WTC11 (cell line): ENCODE results near the gene IFNAR2. TPM values are rescaled to one million over a fixed set of nuclear protein-coding genes. Genes with fewer than 3 reads are reported as not detected.
A peak's percentile ranks its signal among the peaks of the same experiment; 100 is the strongest.

ENCODE experiments used
- ATAC-seq: fragments of 200-7000 bp; cut with Tn5 transposase; 2 replicates; pipeline ENCODE4 v1.10.0; 2021; ENCODE audit warnings: mild to moderate bottlenecking, moderate library complexity
- CTCF ChIA-PET: fragments of 300-600 bp; sonication (Branson Sonifier 250); formaldehyde crosslinking; loops from one replicate; lab custom pipeline; 2021; ENCODE audit warnings: antibody characterized with exemption; lab: Charles Lee
- POLR2A ChIA-PET: fragments of 350-600 bp; sonication (Branson Sonifier 250); formaldehyde crosslinking; loops from one replicate; lab custom pipeline; 2021; ENCODE audit warnings: antibody characterized with exemption; lab: Charles Lee
- DNase-seq: peaks from one replicate; pipeline ENCODE4 v3.0.0; 2021; ENCODE audit warnings: low spot score
- H3K27ac Mint-ChIP-seq: 2 replicates; pipeline ENCODE4 v1.8.0; 2021; ENCODE audit warnings: mixed read lengths
- H3K27me3 Mint-ChIP-seq: 2 replicates; pipeline ENCODE4 v1.8.0; 2021; ENCODE audit warnings: low read depth, mild to moderate bottlenecking, moderate library complexity, mixed read lengths
- H3K36me3 Mint-ChIP-seq: 2 replicates; pipeline ENCODE4 v1.8.0; 2021; ENCODE audit warnings: mixed read lengths
- H3K4me1 Mint-ChIP-seq: 2 replicates; pipeline ENCODE4 v1.8.0; 2022; ENCODE audit warnings: mixed read lengths
- H3K4me3 Mint-ChIP-seq: 2 replicates; pipeline ENCODE4 v1.8.0; 2021; ENCODE audit warnings: mild to moderate bottlenecking, moderate library complexity, mixed read lengths
- H3K9me3 Mint-ChIP-seq: 2 replicates; pipeline ENCODE4 v1.8.0; 2021; ENCODE audit warnings: mixed read lengths
- EMX1 ChIP-seq: fragments of 250-450 bp; sonication (Bioruptor Pico); IDR thresholded peaks from 2 replicates; pipeline ENCODE4 v1.8.0; 2021; ENCODE audit warnings: mild to moderate bottlenecking
- ETV6 ChIP-seq: sonication (generic); formaldehyde crosslinking; IDR thresholded peaks from 2 replicates; pipeline ENCODE4 v1.8.1; 2022; ENCODE audit warnings: mild to moderate bottlenecking, missing genetic modification reagents
- FOXJ3 ChIP-seq: sonication (generic); formaldehyde crosslinking; IDR thresholded peaks from 2 replicates; pipeline ENCODE4 v1.9.0; 2021; ENCODE audit warnings: missing genetic modification reagents, mild to moderate bottlenecking, borderline replicate concordance
- GABPB1 ChIP-seq: sonication (generic); formaldehyde crosslinking; IDR thresholded peaks from 2 replicates; pipeline ENCODE4 v1.8.1; 2023; ENCODE audit warnings: mild to moderate bottlenecking, missing genetic modification reagents
- HMGA2 ChIP-seq: fragments of 250-450 bp; sonication (Bioruptor Pico); IDR thresholded peaks from 2 replicates; pipeline ENCODE4 v1.4.0; 2021; ENCODE audit warnings: mild to moderate bottlenecking, moderate library complexity
- IRF2 ChIP-seq: sonication (generic); formaldehyde crosslinking; IDR thresholded peaks from 2 replicates; pipeline ENCODE4 v1.8.0; 2022; ENCODE audit warnings: low read depth, missing genetic modification reagents, borderline replicate concordance
- NR3C1 ChIP-seq: sonication (generic); formaldehyde crosslinking; conservative IDR thresholded peaks from 2 replicates; pipeline ENCODE4 v1.8.1; 2023; ENCODE audit warnings: low read depth, mild to moderate bottlenecking, missing genetic modification reagents
- ZNF232 ChIP-seq: sonication (generic); formaldehyde crosslinking; IDR thresholded peaks from 2 replicates; pipeline ENCODE4 v1.8.0; 2022; ENCODE audit warnings: mild to moderate bottlenecking, missing genetic modification reagents
- ZNF423 ChIP-seq: fragments of 250-450 bp; sonication (Bioruptor Pico); IDR thresholded peaks from 2 replicates; pipeline ENCODE4 v2.1.2; 2022; ENCODE audit warnings: mild to moderate bottlenecking, moderate library complexity
- total RNA-seq: library from RNA; stranded (reverse); gene quantifications from 3 replicates; pipeline ENCODE4 v1.2.3, GENCODE V29; 2021
- TF ChIP-seq, protein P1 (sequence below): fragments of 250-450 bp; sonication (Bioruptor Pico); IDR thresholded peaks from 2 replicates; pipeline ENCODE4 v1.9.0; 2021; ENCODE audit warnings: mild to moderate bottlenecking
- TF ChIP-seq, protein P2 (sequence below): fragments of 250-450 bp; sonication (Bioruptor Pico); IDR thresholded peaks from 2 replicates; pipeline ENCODE4 v1.8.0; 2021; ENCODE audit warnings: mild to moderate bottlenecking
- TF ChIP-seq, protein P3 (sequence below): sonication (generic); formaldehyde crosslinking; IDR thresholded peaks from 2 replicates; pipeline ENCODE4 v1.8.1; 2022; ENCODE audit warnings: low read depth, mild to moderate bottlenecking, moderate library complexity, missing genetic modification reagents, borderline replicate concordance
- TF ChIP-seq, protein P4 (sequence below): sonication (generic); formaldehyde crosslinking; conservative IDR thresholded peaks from 2 replicates; pipeline ENCODE4 v1.8.1; 2023; ENCODE audit warnings: mild to moderate bottlenecking, low read depth, missing genetic modification reagents, moderate library complexity
- TF ChIP-seq, protein P5 (sequence below): sonication (generic); formaldehyde crosslinking; conservative IDR thresholded peaks from 2 replicates; pipeline ENCODE4 v1.8.1; 2022; ENCODE audit warnings: mild to moderate bottlenecking, missing genetic modification reagents
- TF ChIP-seq, protein P6 (sequence below): sonication (generic); formaldehyde crosslinking; IDR thresholded peaks from 2 replicates; pipeline ENCODE4 v1.8.1; 2023; ENCODE audit warnings: mild to moderate bottlenecking, missing genetic modification reagents, borderline replicate concordance
- TF ChIP-seq, protein P7 (sequence below): sonication (generic); formaldehyde crosslinking; IDR thresholded peaks from 2 replicates; pipeline ENCODE4 v1.8.0; 2023; ENCODE audit warnings: mild to moderate bottlenecking, missing genetic modification reagents
- TF ChIP-seq, protein P8 (sequence below): sonication (generic); formaldehyde crosslinking; IDR thresholded peaks from 2 replicates; pipeline ENCODE4 v1.8.1; 2023; ENCODE audit warnings: mild to moderate bottlenecking, missing genetic modification reagents, moderate library complexity
- TF ChIP-seq, protein P9 (sequence below): fragments of 250-450 bp; sonication (Bioruptor Pico); IDR thresholded peaks from 2 replicates; pipeline ENCODE4 v1.9.0; 2021; ENCODE audit warnings: mild to moderate bottlenecking, borderline replicate concordance

Gene IFNAR2
- total RNA-seq, 1 experiment from 2014 or later, result 13.3 TPM

DNA sequence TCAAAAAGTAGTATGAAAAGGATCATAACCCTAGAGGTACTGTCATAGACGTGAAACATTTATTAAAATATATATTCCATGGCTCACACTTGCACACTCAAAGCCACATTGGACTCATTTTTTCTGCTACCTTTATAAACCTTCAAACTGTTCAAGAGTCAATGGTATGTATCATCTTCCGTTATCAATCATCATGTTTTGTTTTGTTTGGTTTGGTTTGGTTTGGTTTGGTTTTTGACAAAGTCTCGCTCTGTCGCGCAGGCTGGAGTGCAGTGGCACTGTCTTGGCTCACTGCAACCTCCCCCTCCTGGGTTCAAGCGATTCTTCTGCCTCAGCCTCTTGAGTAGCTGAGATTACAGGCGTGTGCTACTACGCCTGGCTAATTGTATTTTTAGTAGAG is 1.8 kb downstream of the IFNAR2 start:
- ATAC-seq, result no peak
- Mint-ChIP-seq H3K4me3 (peak overlapping the region; percentile 81), H3K36me3 (peaks cover 12% of the 10 kb centered on the region), H3K9me3 (peaks cover 4% of the 10 kb centered on the region), H3K4me1 (peaks cover 40% of the 10 kb centered on the region), H3K27me3 (peaks cover 12% of the 10 kb centered on the region), H3K27ac (no peak overlapping the region)
- CTCF ChIA-PET, result interaction anchor here (1.9 to 3.1 kb wide), 3 partner anchors 32 to 130 kb away, joined by 7 to 14 read pairs (median 7); no protein-coding TSS in a partner anchor
- DNase-seq, result no peak
- POLR2A ChIA-PET, result interaction anchor here (1.2 kb wide), 1 partner anchor 93 kb away, joined by 4 read pairs; the partner anchor contains the start of gene IFNAR1
- TF ChIP-seq FOXJ3, result no peak
- TF ChIP-seq, protein P1, sequence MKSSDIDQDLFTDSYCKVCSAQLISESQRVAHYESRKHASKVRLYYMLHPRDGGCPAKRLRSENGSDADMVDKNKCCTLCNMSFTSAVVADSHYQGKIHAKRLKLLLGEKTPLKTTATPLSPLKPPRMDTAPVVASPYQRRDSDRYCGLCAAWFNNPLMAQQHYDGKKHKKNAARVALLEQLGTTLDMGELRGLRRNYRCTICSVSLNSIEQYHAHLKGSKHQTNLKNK, result no peak
- TF ChIP-seq ZNF232 (CRISPR knock-in tag), result no peak
- TF ChIP-seq, protein P2, sequence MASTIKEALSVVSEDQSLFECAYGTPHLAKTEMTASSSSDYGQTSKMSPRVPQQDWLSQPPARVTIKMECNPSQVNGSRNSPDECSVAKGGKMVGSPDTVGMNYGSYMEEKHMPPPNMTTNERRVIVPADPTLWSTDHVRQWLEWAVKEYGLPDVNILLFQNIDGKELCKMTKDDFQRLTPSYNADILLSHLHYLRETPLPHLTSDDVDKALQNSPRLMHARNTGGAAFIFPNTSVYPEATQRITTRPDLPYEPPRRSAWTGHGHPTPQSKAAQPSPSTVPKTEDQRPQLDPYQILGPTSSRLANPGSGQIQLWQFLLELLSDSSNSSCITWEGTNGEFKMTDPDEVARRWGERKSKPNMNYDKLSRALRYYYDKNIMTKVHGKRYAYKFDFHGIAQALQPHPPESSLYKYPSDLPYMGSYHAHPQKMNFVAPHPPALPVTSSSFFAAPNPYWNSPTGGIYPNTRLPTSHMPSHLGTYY (CRISPR knock-in tag), result no peak
- TF ChIP-seq, protein P3, sequence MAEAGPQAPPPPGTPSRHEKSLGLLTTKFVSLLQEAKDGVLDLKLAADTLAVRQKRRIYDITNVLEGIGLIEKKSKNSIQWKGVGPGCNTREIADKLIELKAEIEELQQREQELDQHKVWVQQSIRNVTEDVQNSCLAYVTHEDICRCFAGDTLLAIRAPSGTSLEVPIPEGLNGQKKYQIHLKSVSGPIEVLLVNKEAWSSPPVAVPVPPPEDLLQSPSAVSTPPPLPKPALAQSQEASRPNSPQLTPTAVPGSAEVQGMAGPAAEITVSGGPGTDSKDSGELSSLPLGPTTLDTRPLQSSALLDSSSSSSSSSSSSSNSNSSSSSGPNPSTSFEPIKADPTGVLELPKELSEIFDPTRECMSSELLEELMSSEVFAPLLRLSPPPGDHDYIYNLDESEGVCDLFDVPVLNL (CRISPR knock-in tag), result no peak
- TF ChIP-seq, protein P4, sequence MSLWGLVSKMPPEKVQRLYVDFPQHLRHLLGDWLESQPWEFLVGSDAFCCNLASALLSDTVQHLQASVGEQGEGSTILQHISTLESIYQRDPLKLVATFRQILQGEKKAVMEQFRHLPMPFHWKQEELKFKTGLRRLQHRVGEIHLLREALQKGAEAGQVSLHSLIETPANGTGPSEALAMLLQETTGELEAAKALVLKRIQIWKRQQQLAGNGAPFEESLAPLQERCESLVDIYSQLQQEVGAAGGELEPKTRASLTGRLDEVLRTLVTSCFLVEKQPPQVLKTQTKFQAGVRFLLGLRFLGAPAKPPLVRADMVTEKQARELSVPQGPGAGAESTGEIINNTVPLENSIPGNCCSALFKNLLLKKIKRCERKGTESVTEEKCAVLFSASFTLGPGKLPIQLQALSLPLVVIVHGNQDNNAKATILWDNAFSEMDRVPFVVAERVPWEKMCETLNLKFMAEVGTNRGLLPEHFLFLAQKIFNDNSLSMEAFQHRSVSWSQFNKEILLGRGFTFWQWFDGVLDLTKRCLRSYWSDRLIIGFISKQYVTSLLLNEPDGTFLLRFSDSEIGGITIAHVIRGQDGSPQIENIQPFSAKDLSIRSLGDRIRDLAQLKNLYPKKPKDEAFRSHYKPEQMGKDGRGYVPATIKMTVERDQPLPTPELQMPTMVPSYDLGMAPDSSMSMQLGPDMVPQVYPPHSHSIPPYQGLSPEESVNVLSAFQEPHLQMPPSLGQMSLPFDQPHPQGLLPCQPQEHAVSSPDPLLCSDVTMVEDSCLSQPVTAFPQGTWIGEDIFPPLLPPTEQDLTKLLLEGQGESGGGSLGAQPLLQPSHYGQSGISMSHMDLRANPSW, result no peak
- TF ChIP-seq, protein P5, sequence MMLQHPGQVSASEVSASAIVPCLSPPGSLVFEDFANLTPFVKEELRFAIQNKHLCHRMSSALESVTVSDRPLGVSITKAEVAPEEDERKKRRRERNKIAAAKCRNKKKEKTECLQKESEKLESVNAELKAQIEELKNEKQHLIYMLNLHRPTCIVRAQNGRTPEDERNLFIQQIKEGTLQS (CRISPR knock-in tag), result no peak
- TF ChIP-seq, protein P6, sequence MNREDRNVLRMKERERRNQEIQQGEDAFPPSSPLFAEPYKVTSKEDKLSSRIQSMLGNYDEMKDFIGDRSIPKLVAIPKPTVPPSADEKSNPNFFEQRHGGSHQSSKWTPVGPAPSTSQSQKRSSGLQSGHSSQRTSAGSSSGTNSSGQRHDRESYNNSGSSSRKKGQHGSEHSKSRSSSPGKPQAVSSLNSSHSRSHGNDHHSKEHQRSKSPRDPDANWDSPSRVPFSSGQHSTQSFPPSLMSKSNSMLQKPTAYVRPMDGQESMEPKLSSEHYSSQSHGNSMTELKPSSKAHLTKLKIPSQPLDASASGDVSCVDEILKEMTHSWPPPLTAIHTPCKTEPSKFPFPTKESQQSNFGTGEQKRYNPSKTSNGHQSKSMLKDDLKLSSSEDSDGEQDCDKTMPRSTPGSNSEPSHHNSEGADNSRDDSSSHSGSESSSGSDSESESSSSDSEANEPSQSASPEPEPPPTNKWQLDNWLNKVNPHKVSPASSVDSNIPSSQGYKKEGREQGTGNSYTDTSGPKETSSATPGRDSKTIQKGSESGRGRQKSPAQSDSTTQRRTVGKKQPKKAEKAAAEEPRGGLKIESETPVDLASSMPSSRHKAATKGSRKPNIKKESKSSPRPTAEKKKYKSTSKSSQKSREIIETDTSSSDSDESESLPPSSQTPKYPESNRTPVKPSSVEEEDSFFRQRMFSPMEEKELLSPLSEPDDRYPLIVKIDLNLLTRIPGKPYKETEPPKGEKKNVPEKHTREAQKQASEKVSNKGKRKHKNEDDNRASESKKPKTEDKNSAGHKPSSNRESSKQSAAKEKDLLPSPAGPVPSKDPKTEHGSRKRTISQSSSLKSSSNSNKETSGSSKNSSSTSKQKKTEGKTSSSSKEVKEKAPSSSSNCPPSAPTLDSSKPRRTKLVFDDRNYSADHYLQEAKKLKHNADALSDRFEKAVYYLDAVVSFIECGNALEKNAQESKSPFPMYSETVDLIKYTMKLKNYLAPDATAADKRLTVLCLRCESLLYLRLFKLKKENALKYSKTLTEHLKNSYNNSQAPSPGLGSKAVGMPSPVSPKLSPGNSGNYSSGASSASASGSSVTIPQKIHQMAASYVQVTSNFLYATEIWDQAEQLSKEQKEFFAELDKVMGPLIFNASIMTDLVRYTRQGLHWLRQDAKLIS (CRISPR knock-in tag), result no peak
- no peak for TF ChIP-seq IRF2 (CRISPR knock-in tag)
- TF ChIP-seq HMGA2 (CRISPR knock-in tag), result no peak
- TF ChIP-seq, protein P7, sequence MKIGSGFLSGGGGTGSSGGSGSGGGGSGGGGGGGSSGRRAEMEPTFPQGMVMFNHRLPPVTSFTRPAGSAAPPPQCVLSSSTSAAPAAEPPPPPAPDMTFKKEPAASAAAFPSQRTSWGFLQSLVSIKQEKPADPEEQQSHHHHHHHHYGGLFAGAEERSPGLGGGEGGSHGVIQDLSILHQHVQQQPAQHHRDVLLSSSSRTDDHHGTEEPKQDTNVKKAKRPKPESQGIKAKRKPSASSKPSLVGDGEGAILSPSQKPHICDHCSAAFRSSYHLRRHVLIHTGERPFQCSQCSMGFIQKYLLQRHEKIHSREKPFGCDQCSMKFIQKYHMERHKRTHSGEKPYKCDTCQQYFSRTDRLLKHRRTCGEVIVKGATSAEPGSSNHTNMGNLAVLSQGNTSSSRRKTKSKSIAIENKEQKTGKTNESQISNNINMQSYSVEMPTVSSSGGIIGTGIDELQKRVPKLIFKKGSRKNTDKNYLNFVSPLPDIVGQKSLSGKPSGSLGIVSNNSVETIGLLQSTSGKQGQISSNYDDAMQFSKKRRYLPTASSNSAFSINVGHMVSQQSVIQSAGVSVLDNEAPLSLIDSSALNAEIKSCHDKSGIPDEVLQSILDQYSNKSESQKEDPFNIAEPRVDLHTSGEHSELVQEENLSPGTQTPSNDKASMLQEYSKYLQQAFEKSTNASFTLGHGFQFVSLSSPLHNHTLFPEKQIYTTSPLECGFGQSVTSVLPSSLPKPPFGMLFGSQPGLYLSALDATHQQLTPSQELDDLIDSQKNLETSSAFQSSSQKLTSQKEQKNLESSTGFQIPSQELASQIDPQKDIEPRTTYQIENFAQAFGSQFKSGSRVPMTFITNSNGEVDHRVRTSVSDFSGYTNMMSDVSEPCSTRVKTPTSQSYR (CRISPR knock-in tag), result no peak
- TF ChIP-seq ETV6 (CRISPR knock-in tag), result no peak
- no peak for TF ChIP-seq EMX1 (CRISPR knock-in tag)
- TF ChIP-seq, protein P8, sequence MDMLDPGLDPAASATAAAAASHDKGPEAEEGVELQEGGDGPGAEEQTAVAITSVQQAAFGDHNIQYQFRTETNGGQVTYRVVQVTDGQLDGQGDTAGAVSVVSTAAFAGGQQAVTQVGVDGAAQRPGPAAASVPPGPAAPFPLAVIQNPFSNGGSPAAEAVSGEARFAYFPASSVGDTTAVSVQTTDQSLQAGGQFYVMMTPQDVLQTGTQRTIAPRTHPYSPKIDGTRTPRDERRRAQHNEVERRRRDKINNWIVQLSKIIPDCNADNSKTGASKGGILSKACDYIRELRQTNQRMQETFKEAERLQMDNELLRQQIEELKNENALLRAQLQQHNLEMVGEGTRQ (CRISPR knock-in tag), result no peak
- TF ChIP-seq NR3C1, result no peak
- no peak for TF ChIP-seq ZNF423 (CRISPR knock-in tag)
- TF ChIP-seq, protein P9, sequence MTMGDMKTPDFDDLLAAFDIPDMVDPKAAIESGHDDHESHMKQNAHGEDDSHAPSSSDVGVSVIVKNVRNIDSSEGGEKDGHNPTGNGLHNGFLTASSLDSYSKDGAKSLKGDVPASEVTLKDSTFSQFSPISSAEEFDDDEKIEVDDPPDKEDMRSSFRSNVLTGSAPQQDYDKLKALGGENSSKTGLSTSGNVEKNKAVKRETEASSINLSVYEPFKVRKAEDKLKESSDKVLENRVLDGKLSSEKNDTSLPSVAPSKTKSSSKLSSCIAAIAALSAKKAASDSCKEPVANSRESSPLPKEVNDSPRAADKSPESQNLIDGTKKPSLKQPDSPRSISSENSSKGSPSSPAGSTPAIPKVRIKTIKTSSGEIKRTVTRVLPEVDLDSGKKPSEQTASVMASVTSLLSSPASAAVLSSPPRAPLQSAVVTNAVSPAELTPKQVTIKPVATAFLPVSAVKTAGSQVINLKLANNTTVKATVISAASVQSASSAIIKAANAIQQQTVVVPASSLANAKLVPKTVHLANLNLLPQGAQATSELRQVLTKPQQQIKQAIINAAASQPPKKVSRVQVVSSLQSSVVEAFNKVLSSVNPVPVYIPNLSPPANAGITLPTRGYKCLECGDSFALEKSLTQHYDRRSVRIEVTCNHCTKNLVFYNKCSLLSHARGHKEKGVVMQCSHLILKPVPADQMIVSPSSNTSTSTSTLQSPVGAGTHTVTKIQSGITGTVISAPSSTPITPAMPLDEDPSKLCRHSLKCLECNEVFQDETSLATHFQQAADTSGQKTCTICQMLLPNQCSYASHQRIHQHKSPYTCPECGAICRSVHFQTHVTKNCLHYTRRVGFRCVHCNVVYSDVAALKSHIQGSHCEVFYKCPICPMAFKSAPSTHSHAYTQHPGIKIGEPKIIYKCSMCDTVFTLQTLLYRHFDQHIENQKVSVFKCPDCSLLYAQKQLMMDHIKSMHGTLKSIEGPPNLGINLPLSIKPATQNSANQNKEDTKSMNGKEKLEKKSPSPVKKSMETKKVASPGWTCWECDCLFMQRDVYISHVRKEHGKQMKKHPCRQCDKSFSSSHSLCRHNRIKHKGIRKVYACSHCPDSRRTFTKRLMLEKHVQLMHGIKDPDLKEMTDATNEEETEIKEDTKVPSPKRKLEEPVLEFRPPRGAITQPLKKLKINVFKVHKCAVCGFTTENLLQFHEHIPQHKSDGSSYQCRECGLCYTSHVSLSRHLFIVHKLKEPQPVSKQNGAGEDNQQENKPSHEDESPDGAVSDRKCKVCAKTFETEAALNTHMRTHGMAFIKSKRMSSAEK, result no peak
- no peak for TF ChIP-seq GABPB1 (CRISPR knock-in tag)
